C4-2B (cell line): ENCODE measurements around the gene GPHA2.

Experiments used
- ZFX ChIP-seq: fragments of 450-650 bp; IDR thresholded peaks from 2 replicates; pipeline ENCODE4 v1.6.1; 2017
- TF ChIP-seq, protein P1 (sequence below): fragments of 450-650 bp; conservative IDR thresholded peaks from 2 replicates; pipeline ENCODE4 v1.5.1; 2017; ENCODE audit warnings: mild to moderate bottlenecking

DNA sequence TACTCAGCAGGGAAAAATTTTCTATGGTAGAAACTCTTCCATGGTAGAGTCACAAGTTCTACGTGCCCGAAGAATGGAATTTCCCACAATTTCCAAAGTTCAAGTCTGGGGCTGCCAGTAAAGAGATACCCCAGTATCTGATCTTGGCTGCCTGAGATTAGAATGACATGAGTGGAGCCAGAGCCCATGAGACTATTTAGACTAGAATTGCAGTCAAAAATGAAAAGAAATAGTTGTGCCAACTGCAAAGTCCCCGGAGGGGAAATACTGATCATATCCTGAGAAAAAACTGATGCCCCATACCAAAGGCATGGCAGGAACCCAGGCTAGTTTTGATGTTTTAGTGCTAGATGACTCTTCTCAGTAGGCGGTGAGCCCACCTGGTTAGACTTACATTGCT is 25.0 kb upstream of the GPHA2 start:
- TF ChIP-seq, protein P1, sequence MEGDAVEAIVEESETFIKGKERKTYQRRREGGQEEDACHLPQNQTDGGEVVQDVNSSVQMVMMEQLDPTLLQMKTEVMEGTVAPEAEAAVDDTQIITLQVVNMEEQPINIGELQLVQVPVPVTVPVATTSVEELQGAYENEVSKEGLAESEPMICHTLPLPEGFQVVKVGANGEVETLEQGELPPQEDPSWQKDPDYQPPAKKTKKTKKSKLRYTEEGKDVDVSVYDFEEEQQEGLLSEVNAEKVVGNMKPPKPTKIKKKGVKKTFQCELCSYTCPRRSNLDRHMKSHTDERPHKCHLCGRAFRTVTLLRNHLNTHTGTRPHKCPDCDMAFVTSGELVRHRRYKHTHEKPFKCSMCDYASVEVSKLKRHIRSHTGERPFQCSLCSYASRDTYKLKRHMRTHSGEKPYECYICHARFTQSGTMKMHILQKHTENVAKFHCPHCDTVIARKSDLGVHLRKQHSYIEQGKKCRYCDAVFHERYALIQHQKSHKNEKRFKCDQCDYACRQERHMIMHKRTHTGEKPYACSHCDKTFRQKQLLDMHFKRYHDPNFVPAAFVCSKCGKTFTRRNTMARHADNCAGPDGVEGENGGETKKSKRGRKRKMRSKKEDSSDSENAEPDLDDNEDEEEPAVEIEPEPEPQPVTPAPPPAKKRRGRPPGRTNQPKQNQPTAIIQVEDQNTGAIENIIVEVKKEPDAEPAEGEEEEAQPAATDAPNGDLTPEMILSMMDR = no peak
- no peak for TF ChIP-seq ZFX
